HepG2 (cell line): ENCODE data around the gene CPSF7. TPM values are rescaled to one million over a fixed set of nuclear protein-coding genes. Genes with fewer than 3 reads are reported as not detected.

Experiments used
- ATAC-seq: fragments of 200-7000 bp; cut with Tn5 transposase; 3 replicates; pipeline ENCODE4 v1.9.1; 2020; ENCODE audit warnings: mild to moderate bottlenecking, moderate library complexity
- BruUV-seq: library from RNA; stranded (reverse); fragments of 400-500 nt; replicated peaks from 2 replicates; lab custom pipeline; 2021; lab: Mats Ljungman, UMichigan
- CTCF ChIA-PET: fragments of 300-600 bp; formaldehyde crosslinking; extraction: SDS; loops from one replicate; lab custom pipeline; 2021; ENCODE audit warnings: low total read pairs, inconsistent platforms, low intra/inter-chr PET ratio; lab: Yijun Ruan, JAX
- POLR2A ChIA-PET: fragments of 350-600 bp; sonication (Branson Sonifier 250); formaldehyde crosslinking; loops from one replicate; lab custom pipeline; 2020; ENCODE audit warnings: antibody characterized with exemption, inconsistent platforms; lab: Yijun Ruan, JAX
- DNase-seq: peaks from one replicate; pipeline ENCODE4 v3.0.0-alpha.2; 2015; ENCODE audit warnings: low spot score
- FAIRE-seq: peaks from 3 replicates; lab custom pipeline; 2011; peaks lifted over from hg19 to GRCh38; lab: Jason Lieb, UNC
- H2AFZ ChIP-seq: one replicate; pipeline ENCODE4 v1.6.1; 2011; ENCODE audit warnings: low read length, inconsistent platforms
- H3K27ac ChIP-seq: fragments of 300-600 bp; 3 replicates; pipeline ENCODE4 v1.8.0; 2011; ENCODE audit warnings: mixed run types, mild to moderate bottlenecking, mixed read lengths, low read length, inconsistent platforms; ENCODE audit not compliant: insufficient read depth; ENCODE audit errors: extremely low read length
- H3K27me3 ChIP-seq, 2 experiments: fragments of 200-600 bp in 1 of 2; 2 replicates in 1 of 2; 3 replicates in 1 of 2; pipeline versions ENCODE4 v1.6.0 to v1.8.0; 2011; ENCODE audit warnings: low read length in 2 of 2, mild to moderate bottlenecking in 2 of 2, moderate library complexity in 2 of 2, inconsistent platforms in 1 of 2; ENCODE audit not compliant: insufficient read depth in 2 of 2, control insufficient read depth in 1 of 2
- H3K36me3 ChIP-seq, 2 experiments: fragments of 200-600 bp in 1 of 2; replicated peaks in 1 of 2; 2 replicates in 1 of 2; 3 replicates in 1 of 2; pipeline versions ENCODE4 v1.5.1 to v1.8.0; 2011; ENCODE audit warnings: low read length in 2 of 2, inconsistent platforms in 1 of 2; ENCODE audit not compliant: insufficient read depth in 2 of 2, control insufficient read depth in 1 of 2
- H3K4me1 ChIP-seq: 2 replicates; pipeline ENCODE4 v1.5.1; 2012; ENCODE audit warnings: low read length, inconsistent platforms; ENCODE audit not compliant: insufficient read depth
- H3K4me2 ChIP-seq: 2 replicates; pipeline ENCODE4 v1.6.0; 2011; ENCODE audit warnings: low read depth, low read length, inconsistent platforms
- H3K4me3 ChIP-seq, 3 experiments: fragments of 200-600 bp in 1 of 3; sonication (generic), shearing (Covaris generic) in 1 of 3; replicated peaks in 1 of 3; 2 replicates each; pipeline ENCODE4 v1.5.1; 2011 to 2016; ENCODE audit warnings: low read length in 3 of 3, inconsistent platforms in 2 of 3, low read depth in 2 of 3, mild to moderate bottlenecking in 2 of 3, control low read depth in 1 of 3, mixed read lengths in 1 of 3; ENCODE audit not compliant: insufficient read depth in 1 of 3
- H3K79me2 ChIP-seq: one replicate; pipeline ENCODE4 v1.6.1; 2011; ENCODE audit warnings: low read length, inconsistent platforms; ENCODE audit not compliant: insufficient read depth
- H3K9ac ChIP-seq: 2 replicates; pipeline ENCODE4 v1.6.0; 2011; ENCODE audit warnings: mild to moderate bottlenecking, low read depth, low read length, inconsistent platforms; ENCODE audit not compliant: insufficient read depth
- H3K9me3 ChIP-seq: 2 replicates; pipeline ENCODE4 v1.5.1; 2012; ENCODE audit warnings: mild to moderate bottlenecking, low read length
- H4K20me1 ChIP-seq: 2 replicates; pipeline ENCODE4 v1.6.0; 2011; ENCODE audit warnings: inconsistent platforms, mild to moderate bottlenecking, low read length, moderate library complexity; ENCODE audit not compliant: insufficient read depth
- ADNP ChIP-seq: sonication (generic); formaldehyde crosslinking; IDR thresholded peaks from 2 replicates; pipeline ENCODE4 v1.4.0; 2020; ENCODE audit warnings: missing genetic modification reagents
- HDAC2 ChIP-seq: sonication (generic); formaldehyde crosslinking; IDR thresholded peaks from 2 replicates; pipeline ENCODE4 v1.4.0; 2020; ENCODE audit warnings: missing genetic modification reagents
- LCORL ChIP-seq, 2 experiments: fragments of 450-650 bp in 1 of 2; sonication (generic) in 1 of 2; formaldehyde crosslinking in 1 of 2; IDR thresholded peaks; 2 replicates each; pipeline versions ENCODE4 v1.5.0 to v1.6.1; 2017 to 2020; ENCODE audit warnings: antibody characterized with exemption in 1 of 2, missing genetic modification reagents in 1 of 2
- MAF1 ChIP-seq: sonication (generic); formaldehyde crosslinking; IDR thresholded peaks from 2 replicates; pipeline ENCODE4 v1.5.0; 2020; ENCODE audit warnings: missing genetic modification reagents, borderline replicate concordance
- MBNL3 ChIP-seq: fragments of 250-450 bp; sonication (Bioruptor Pico); conservative IDR thresholded peaks from 2 replicates; pipeline ENCODE4 v1.8.0; 2022; ENCODE audit warnings: mild to moderate bottlenecking, inconsistent platforms
- MLX ChIP-seq: IDR thresholded peaks from 2 replicates; pipeline ENCODE4 v1.6.1; 2016
- MYC ChIP-seq: sonication (generic); formaldehyde crosslinking; IDR thresholded peaks from 2 replicates; pipeline ENCODE4 v1.9.0; 2021; ENCODE audit warnings: missing genetic modification reagents, borderline replicate concordance
- PAWR ChIP-seq: sonication (generic); formaldehyde crosslinking; IDR thresholded peaks from 2 replicates; pipeline ENCODE4 v1.4.0; 2020; ENCODE audit warnings: missing genetic modification reagents, mild to moderate bottlenecking, borderline replicate concordance
- PHB2 ChIP-seq: fragments of 450-650 bp; IDR thresholded peaks from 2 replicates; pipeline ENCODE4 v1.6.1; 2018; ENCODE audit not compliant: partially characterized antibody
- TGIF2 ChIP-seq: IDR thresholded peaks from 2 replicates; pipeline ENCODE4 v1.6.1; 2016; ENCODE audit warnings: control low read depth, missing compliant biosample characterization
- ZNF547 ChIP-seq: sonication (generic); formaldehyde crosslinking; IDR thresholded peaks from 2 replicates; pipeline ENCODE4 v1.5.1; 2020; ENCODE audit warnings: mild to moderate bottlenecking, missing genetic modification reagents
- WGBS: methylation state at CpG from one replicate; pipeline ENCODE4 v1.1.6; 2017; ENCODE audit warnings: low lambda C conversion rate; 5-methylcytosine and 5-hydroxymethylcytosine counted together
- in situ Hi-C: cut with HindIII; loops from 2 replicates; pipeline ENCODE4 v1.10.0; 2017; ENCODE audit warnings: low pct_unique_long_range_greater_than_20kb; ENCODE audit not compliant: extremely low pct_ligation_motif_present
- intact Hi-C: fragments of 100-400 bp; cut with micrococcal nuclease; formaldehyde crosslinking; loops from one replicate; pipeline ENCODE4 v1.10.0; 2022; ENCODE audit not compliant: unreplicated experiment
- polyA plus RNA-seq, 8 experiments: library from polyadenylated mRNA; depleted of rRNA in 3 of 8; stranded (reverse) in 7 of 8; unstranded in 1 of 8; fragments of >200 nt; fragmentation: Illumina TruSeq in 4 of 8; extraction: Trizol in 4 of 8; gene quantifications; 2 replicates each; pipeline versions ENCODE4 v1.2.1 to v1.2.3, GENCODE V29; 2011 to 2016; ENCODE audit warnings: low read depth in 4 of 8, missing spikeins in 1 of 8, mixed read lengths in 1 of 8; ENCODE audit not compliant: insufficient read depth in 1 of 8
- total RNA-seq, 5 experiments: library from RNA; depleted of rRNA; stranded (reverse); fragments of >200 nt; fragmentation: Illumina TruSeq; extraction: Trizol; gene quantifications; 2 replicates each; pipeline ENCODE4 v1.2.3, GENCODE V29; 2016; ENCODE audit warnings: low read depth in 1 of 5
- TF ChIP-seq, protein P1 (sequence below): sonication (generic); formaldehyde crosslinking; IDR thresholded peaks from 2 replicates; pipeline ENCODE4 v1.5.0; 2020; ENCODE audit warnings: mild to moderate bottlenecking, missing genetic modification reagents, borderline replicate concordance
- TF ChIP-seq, protein P2 (sequence below): IDR thresholded peaks from 2 replicates; pipeline ENCODE4 v1.6.1; 2016; ENCODE audit warnings: low read depth, control low read depth
- TF ChIP-seq, protein P3 (sequence below): IDR thresholded peaks from 2 replicates; pipeline ENCODE4 v1.6.1; 2012; ENCODE audit warnings: low read length, improper control_type of control experiment

The CPSF7 gene
- total and polyA plus RNA-seq, 2 of the 13 experiments (the other 11 are each of a cell fraction or from before 2014, with no cell fraction given): 34.1 to 36.8 TPM

- TF ChIP-seq, protein P1, sequence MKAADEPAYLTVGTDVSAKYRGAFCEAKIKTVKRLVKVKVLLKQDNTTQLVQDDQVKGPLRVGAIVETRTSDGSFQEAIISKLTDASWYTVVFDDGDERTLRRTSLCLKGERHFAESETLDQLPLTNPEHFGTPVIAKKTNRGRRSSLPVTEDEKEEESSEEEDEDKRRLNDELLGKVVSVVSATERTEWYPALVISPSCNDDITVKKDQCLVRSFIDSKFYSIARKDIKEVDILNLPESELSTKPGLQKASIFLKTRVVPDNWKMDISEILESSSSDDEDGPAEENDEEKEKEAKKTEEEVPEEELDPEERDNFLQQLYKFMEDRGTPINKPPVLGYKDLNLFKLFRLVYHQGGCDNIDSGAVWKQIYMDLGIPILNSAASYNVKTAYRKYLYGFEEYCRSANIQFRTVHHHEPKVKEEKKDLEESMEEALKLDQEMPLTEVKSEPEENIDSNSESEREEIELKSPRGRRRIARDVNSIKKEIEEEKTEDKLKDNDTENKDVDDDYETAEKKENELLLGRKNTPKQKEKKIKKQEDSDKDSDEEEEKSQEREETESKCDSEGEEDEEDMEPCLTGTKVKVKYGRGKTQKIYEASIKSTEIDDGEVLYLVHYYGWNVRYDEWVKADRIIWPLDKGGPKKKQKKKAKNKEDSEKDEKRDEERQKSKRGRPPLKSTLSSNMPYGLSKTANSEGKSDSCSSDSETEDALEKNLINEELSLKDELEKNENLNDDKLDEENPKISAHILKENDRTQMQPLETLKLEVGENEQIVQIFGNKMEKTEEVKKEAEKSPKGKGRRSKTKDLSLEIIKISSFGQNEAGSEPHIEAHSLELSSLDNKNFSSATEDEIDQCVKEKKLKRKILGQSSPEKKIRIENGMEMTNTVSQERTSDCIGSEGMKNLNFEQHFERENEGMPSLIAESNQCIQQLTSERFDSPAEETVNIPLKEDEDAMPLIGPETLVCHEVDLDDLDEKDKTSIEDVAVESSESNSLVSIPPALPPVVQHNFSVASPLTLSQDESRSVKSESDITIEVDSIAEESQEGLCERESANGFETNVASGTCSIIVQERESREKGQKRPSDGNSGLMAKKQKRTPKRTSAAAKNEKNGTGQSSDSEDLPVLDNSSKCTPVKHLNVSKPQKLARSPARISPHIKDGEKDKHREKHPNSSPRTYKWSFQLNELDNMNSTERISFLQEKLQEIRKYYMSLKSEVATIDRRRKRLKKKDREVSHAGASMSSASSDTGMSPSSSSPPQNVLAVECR (CRISPR knock-in tag): no peak
- TF ChIP-seq MBNL3 (CRISPR knock-in tag) (no peak), PAWR (CRISPR knock-in tag) (no peak), TGIF2 (no peak), MLX (CRISPR knock-in tag) (no peak)
- TF ChIP-seq, protein P2, sequence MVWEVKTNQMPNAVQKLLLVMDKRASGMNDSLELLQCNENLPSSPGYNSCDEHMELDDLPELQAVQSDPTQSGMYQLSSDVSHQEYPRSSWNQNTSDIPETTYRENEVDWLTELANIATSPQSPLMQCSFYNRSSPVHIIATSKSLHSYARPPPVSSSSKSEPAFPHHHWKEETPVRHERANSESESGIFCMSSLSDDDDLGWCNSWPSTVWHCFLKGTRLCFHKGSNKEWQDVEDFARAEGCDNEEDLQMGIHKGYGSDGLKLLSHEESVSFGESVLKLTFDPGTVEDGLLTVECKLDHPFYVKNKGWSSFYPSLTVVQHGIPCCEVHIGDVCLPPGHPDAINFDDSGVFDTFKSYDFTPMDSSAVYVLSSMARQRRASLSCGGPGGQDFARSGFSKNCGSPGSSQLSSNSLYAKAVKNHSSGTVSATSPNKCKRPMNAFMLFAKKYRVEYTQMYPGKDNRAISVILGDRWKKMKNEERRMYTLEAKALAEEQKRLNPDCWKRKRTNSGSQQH: no peak
These were observed 73.1 kb downstream of the CPSF7 start (continued) for GRCh38 chr11:61356706-61357105.

DNA sequence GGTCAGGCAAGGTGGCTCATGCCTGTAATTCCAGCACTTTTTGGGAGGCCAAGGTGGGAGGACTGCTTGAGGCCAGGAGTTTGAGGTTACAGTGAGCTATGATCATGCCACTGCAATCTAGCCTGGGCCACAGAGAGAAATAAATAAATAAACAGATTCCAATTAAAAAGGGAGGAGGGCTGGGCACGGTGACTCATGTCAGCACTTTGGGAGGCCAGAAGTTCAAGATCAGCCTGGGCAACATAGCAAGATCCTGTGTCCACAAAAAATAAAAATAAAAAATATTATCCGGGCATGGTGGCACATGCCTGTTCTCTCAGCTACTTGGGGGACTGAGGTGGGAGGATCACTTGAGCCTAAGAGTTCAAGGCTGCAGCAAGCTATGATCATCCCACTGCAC, 75.6 kb downstream of the CPSF7 start:
- ChIA-PET POLR2A (interaction anchor here (1.6 kb wide), 1 partner anchor 18 kb away, joined by 3 read pairs; no protein-coding TSS in a partner anchor), CTCF (no interaction called here)
- H3K9ac ChIP-seq: no peak overlapping the region
- WGBS: 94% methylated on average over 2 of the region's 2 CpGs
- intact Hi-C loops: no loop called here
- no peaks in the 10 kb centered on the region for H3K27me3 ChIP-seq
- H3K79me2 ChIP-seq: no peaks in the 10 kb centered on the region
- peaks cover 13% of the 10 kb centered on the region; the same call in 1 of the 2 replicates for H3K4me1 ChIP-seq
- BruUV-seq: no TSS peak
- in situ Hi-C loops: no loop called here
- no peak overlapping the region for H3K4me2 ChIP-seq
- FAIRE-seq (no peak), ATAC-seq (no peak), DNase-seq (no peak)
- H2AFZ ChIP-seq: no peak overlapping the region
- no peaks in the 10 kb centered on the region for H3K9me3 ChIP-seq
- H3K27ac ChIP-seq: no peak overlapping the region
- H3K36me3 ChIP-seq: peaks cover 4 to 5% of the 10 kb centered on the region in 2 experiments; a peak in 3 of 5 replicates
- no peak overlapping the region for H3K4me3 ChIP-seq
- H4K20me1 ChIP-seq: no peaks in the 10 kb centered on the region
- TF ChIP-seq HDAC2 (CRISPR knock-in tag) (no peak), ZNF547 (CRISPR knock-in tag) (no peak), LCORL (IDR thresholded peaks at IDR 0.05) (no peak), LCORL (CRISPR knock-in tag; IDR thresholded peaks at IDR 0.05) (no peak), PHB2 (no peak), MAF1 (CRISPR knock-in tag) (no peak), MYC (no peak), ADNP (CRISPR knock-in tag) (no peak)
- TF ChIP-seq, protein P3, sequence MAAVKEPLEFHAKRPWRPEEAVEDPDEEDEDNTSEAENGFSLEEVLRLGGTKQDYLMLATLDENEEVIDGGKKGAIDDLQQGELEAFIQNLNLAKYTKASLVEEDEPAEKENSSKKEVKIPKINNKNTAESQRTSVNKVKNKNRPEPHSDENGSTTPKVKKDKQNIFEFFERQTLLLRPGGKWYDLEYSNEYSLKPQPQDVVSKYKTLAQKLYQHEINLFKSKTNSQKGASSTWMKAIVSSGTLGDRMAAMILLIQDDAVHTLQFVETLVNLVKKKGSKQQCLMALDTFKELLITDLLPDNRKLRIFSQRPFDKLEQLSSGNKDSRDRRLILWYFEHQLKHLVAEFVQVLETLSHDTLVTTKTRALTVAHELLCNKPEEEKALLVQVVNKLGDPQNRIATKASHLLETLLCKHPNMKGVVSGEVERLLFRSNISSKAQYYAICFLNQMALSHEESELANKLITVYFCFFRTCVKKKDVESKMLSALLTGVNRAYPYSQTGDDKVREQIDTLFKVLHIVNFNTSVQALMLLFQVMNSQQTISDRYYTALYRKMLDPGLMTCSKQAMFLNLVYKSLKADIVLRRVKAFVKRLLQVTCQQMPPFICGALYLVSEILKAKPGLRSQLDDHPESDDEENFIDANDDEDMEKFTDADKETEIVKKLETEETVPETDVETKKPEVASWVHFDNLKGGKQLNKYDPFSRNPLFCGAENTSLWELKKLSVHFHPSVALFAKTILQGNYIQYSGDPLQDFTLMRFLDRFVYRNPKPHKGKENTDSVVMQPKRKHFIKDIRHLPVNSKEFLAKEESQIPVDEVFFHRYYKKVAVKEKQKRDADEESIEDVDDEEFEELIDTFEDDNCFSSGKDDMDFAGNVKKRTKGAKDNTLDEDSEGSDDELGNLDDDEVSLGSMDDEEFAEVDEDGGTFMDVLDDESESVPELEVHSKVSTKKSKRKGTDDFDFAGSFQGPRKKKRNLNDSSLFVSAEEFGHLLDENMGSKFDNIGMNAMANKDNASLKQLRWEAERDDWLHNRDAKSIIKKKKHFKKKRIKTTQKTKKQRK: no peak
